ENCODE measurements around the gene GPR33. TPM values are rescaled to one million over a fixed set of nuclear protein-coding genes. Genes with fewer than 3 reads are reported as not detected.
"Not testable (repeated sequence)": the region's sequence is repeated elsewhere in the genome, so short reads cannot be mapped to it uniquely, and the experiment has no call there.

The GPR33 gene
- total RNA-seq, 1 donor from 2014 or later, result not detected

DNA sequence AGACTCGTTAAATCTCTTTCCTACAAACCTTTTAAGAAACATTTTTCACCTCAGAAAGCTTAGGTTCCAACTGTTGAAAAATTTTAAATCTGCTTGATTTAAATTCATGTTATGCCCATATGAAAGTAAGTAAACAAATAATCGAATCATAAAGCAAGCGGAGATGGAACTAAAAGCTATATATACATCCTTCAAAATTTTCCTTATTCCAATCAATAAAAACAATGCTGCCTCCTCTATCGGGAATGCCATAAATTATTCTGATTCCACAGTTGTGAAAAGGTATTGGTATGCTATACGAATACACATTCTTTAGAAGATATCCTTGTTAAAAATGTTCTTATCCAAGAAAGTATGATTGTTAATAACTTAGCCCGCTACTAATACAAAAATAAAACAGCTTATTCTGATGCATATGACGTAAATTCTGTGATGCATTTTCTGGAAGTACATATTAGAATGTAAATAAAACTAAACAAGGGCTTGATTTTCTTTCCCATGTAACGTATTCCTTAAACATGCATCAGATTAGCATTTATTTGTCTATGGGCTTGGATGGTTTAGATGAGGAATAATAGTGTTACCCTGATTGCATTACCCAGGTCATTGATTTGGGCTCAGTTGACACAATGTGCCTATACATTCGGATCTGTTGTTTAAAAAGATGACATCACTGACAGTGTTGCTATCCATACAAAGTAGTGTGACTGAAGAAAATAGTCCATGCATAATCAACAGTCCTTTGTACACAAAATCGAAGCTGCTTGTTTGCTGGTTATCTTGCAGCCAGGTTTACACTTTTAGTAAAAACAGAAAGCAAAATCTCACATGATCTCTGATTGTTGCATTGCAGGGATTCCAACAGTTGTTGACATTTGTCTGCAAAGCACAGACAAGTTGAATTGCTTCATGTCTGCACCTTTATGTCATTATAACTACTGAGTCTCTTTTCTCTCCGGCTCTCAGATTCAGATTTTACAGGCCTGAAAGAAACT is 29.9 kb downstream of the GPR33 start:
- no peak for ATAC-seq

DNA sequence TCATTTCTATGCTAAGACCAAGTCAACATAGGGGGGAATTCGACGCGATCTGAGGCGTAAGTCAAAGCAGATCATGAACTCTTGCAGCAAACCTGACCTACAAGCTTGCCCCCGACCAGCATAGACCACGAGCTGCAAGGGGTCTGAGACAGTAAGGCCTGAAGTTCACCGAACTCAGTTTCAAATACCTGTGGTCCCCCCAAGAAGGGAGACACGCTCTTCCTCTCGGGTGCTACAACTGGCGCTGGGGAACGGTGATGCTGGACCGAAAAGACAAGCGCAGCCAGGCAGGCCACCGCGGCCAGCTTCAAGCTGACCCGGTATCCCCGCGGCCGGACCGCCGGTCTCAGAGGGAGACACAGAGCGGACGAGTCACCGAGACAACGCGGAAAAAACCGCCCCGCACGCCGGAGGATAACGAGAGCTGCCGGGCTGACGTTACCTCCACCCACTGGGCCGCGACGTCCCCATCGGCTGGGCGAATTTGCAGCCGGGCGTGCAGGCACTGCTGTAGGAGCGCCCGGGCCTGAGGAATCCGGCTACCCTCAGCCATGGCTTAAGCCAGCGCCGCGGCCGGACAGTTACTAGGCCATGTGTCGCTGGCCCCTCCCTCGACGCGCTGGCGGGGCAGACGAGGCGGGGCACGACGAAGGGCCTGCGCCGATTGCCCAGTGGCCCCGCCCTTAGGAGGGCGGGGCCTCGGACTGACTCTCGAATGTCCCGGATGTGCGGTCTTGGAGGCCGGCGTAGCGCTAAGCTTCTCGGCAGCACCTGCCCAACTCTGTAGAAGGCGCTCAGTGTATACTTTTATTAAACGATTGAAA is 30.8 kb downstream of the GPR33 start, which contains the start of gene DTD2:
Gene DTD2 (minus strand): TSS at position 666 of the 824 bp plus-strand sequence. CDS start 113 bp downstream, at position 553.
- peak; percentile 100 for ATAC-seq

DNA sequence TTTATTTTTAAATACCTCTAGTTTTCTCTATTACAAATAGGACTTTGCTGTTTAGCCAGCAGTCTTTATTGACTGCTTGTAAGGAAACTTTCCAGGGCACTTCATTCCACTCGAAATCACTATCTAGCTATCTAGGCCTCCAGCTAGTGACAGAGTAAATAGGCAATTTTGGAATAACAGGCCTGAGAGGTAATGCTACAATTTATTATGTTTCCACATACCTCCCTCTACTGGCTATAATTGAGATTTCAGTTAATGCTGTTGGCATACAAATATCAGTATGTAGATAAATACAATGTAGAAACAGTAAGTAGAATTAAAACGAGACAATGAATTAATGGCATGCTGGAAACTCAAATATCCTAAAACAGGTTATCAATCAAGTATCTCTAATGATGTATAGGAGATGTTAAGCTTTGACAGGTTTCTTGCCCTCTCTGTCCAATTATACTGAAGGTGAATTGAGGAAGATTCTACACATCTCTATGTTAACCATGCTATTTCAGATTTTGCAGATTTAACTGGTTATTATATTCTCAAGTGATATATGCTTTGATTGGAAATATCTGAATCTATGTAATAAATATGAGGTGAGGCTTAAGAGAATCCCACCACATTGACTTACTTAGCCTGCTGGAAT is 37.7 kb downstream of the GPR33 start:
- peak; percentile 52 for ATAC-seq

DNA sequence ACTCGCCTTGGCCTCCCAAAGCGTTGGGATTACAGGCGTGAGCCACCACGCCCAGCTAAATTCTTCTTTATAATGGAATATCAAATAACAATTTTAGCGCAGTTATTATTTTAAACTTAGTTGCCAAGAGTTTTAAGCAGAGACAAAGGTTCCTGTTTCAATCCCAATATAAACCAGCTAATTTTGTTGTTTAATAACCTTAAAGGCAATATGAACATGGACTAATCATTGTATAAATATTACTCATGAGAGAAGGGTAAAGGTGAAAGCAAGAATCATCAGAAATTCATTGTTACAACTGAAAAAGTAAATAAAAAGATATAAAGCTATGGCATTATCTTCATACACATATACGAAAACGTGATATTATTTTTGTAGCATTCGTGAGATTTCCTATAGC is 38.7 kb downstream of the GPR33 start:
- ATAC-seq, result no peak

DNA sequence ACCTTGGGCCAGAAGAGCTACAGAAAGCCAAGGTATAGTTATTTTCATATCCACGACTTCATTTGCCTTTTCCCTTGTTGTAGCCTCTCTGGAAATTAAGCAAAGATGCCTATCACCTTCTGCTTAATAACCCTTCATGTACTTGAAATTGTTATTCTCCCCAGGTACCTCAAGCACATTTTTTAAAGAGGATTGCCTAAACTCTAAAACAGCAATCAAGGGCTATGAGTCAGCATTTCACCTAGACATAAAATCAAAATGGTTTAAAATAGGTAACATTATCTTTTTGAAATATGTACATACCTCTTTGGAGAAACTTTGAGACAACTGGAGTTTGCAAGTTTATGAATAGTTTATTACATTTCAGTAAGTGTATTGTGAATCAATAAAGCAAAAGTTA is 42.1 kb downstream of the GPR33 start:
- ATAC-seq, result no peak

DNA sequence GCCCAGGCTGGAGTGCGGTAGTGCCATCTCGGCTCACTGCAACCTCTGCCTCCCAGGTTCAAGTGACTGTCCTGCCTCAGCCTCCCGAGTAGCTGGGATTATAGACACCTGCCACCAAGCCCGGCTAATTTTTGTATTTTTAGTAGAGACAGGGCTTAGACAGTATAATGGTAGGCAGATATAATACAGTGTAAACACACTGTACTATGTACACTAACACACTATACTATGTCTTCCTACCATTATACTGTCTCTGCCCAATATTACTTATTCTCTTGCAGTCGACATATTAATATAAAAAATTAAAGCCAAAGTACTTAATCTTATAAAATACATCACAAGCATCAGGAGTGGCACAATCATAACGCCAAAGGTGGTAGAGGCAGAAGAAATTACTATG is 45.6 kb downstream of the GPR33 start:
- ATAC-seq, result no peak

DNA sequence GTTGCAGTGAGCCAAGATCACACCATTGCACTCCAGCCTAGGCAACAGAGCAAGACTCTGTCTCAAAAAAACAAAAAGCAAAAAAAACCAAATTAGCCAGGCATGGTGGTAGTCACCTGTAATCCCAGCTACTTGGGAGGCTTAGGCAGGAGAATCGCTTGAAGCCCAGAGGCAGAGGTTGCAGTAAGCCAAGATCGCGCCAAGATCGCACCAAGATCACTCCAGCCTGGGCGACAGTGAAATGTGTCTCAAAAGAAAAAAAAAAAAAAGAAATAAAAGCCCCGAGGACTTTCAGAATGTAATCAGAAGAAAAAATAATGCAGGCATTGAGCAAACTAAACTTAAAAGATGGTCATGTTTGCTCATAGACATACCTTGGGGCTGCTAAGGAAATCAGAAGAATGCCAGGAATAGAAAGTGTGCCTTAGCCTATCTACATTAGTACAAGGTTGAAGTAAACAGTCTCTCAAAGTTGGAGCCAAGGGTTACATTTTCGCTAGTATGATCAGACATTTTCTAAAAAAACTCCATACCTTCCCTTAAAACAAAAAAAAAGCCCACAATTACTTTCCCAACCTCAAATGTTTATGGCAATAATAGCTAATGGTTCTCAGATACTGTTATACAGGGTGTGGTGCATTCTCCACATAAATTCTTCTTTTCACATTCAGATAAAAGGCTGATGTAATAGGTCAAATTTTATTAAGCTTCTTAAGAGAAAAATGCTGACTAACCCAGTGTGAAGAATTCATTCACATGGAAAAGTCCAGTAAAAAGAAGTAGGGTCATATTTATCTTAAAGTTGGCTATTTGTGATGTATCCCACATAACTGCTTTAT is 46.3 kb downstream of the GPR33 start:
- no peak for ATAC-seq

DNA sequence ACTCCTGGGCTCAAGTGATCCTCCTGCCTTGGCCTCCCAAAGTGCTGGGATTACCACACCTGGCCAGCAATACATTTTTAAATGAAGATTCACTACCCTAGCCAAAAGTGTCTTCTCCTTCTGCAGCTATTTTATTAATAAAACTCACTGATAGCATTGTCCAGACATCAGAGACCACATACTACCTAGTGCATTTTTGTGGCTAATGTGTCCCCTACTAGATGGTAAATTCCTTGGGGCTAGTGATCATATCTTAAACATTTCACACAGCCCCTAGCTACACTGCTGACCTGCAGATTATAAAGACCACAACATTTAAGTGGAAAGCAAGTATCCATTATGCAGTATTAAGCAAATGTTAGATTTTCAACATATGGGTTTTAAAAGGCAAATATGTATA is 47.6 kb downstream of the GPR33 start:
- no peak for ATAC-seq

DNA sequence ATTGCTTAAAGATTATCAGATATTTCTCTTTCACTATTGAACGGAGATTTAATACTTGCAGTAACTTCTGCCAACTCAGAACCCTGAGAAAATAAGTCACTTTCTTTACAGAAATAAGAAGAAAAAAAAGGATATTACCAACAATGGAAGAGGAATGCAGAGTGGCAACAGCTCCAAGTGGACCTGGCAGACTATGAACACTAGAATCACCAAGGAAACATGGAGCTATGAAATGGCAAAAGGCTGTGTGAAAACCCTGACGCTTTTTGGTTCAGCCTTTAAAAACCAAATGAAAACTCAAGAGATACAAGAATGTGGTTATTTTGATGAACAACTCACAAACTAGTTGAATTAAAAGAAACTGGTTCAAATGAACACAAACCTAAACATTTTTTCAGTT is 48.3 kb downstream of the GPR33 start:
- no peak for ATAC-seq

DNA sequence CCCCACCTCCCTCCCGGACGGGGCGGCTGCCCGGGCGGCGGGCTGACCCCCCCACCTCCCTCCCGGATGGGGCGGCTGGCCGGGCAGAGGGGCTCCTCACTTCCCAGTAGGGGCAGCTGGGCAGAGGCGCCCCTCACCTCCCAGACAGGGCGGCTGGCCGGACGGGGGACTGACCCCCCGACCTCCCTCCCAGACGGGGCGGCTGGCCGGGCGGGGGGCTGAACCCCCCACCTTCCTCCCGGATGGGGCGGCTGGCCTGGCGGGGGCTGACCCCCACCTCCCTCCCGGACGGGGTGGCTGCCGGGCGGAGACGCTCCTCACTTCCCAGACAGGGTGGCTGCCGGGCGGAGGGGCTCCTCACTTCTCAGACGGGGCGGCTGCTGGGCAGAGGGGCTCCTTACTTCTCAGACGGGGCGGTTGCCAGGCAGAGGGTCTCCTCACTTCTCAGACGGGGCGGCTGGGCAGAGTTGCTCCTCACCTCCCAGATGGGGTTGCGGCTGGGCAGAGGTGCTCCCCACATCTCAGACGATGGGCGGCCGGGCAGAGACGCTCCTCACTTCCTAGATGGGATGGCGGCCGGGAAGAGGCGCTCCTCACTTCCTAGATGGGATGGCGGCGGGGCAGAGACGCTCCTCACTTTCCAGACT is 50.7 kb downstream of the GPR33 start:
- ATAC-seq, result not testable (repeated sequence)

DNA sequence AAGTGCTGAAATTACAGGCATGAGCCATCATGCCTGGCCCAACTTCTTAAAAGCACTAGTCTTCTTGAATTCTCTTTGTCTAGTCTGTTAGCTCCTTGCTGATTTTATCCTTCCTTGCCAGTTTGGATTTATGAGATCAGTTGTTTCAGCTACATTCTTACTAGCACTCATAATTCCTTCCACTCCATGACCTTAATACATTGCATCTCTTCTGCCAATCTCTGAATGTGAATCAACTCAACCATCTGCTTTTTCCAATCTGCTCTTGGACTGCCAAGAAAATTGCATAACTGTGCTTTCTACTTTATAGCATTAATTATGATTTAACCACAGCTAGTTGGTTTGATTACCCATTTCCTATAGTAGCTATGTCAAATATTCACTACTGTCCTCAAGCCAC is 52.6 kb downstream of the GPR33 start:
- ATAC-seq, result no peak

Other genes starting within 250 kb of the GPR33 start
- gene HEATR5A, start 67.5 kb downstream of the GPR33 start, total RNA-seq, result 25.8 TPM
- gene DTD2, start 30.5 kb downstream of the GPR33 start, total RNA-seq, result 23.2 TPM
- gene NUBPL, start 73.4 kb upstream of the GPR33 start, total RNA-seq, result 6.8 TPM

Data from esophagus mucosa (tissue), 1 donor.